ENCODE measurements around the gene PDE6G.

Gene PDE6G

GRCh38 chr17:81652906-81653771 lies 3.2 kb downstream of the PDE6G start:
- TF ChIP-seq SIN3A (IDR thresholded peaks at IDR 0.05; ENCODE audit: borderline replicate concordance, insufficient read depth, low read length) (no peak), REST (IDR thresholded peaks at IDR 0.05; ENCODE audit: insufficient read depth in 1 of 2, low read depth in 2 of 2, low read length in 2 of 2) (no peak), FOXP2 (optimal IDR thresholded peaks at IDR 0.05; ENCODE audit: borderline replicate concordance, extremely low read depth, extremely low read length, insufficient read depth) (no peak)

GRCh38 chr17:81651692-81652091 lies 4.7 kb downstream of the PDE6G start:
- TF ChIP-seq FOXP2 (optimal IDR thresholded peaks at IDR 0.05; ENCODE audit: borderline replicate concordance, extremely low read depth, extremely low read length, insufficient read depth) (no peak), POLR2AphosphoS5 (IDR thresholded peaks at IDR 0.05; ENCODE audit: low read depth, low read length) (no peak), TAF1 (IDR thresholded peaks at IDR 0.05; ENCODE audit: borderline replicate concordance, insufficient read depth, low read length) (no peak), SIN3A (IDR thresholded peaks at IDR 0.05; ENCODE audit: borderline replicate concordance, insufficient read depth, low read length) (no peak), REST (IDR thresholded peaks at IDR 0.05; ENCODE audit: insufficient read depth in 1 of 2, low read depth in 2 of 2, low read length in 2 of 2) (no peak)

GRCh38 chr17:81650951-81651350 lies 5.4 kb downstream of the PDE6G start:
- TF ChIP-seq TAF1 (IDR thresholded peaks at IDR 0.05; ENCODE audit: borderline replicate concordance, insufficient read depth, low read length) (no peak), FOXP2 (optimal IDR thresholded peaks at IDR 0.05; ENCODE audit: borderline replicate concordance, extremely low read depth, extremely low read length, insufficient read depth) (no peak), POLR2AphosphoS5 (IDR thresholded peaks at IDR 0.05; ENCODE audit: low read depth, low read length) (no peak), REST (IDR thresholded peaks at IDR 0.05; ENCODE audit: insufficient read depth in 1 of 2, low read depth in 2 of 2, low read length in 2 of 2) (no peak), SIN3A (IDR thresholded peaks at IDR 0.05; ENCODE audit: borderline replicate concordance, insufficient read depth, low read length) (no peak)

GRCh38 chr17:81648707-81649085 lies 7.6 kb downstream of the PDE6G start:
- TF ChIP-seq REST (IDR thresholded peaks at IDR 0.05; ENCODE audit: insufficient read depth in 1 of 2, low read depth in 2 of 2, low read length in 2 of 2) (no peak), SIN3A (IDR thresholded peaks at IDR 0.05; ENCODE audit: borderline replicate concordance, insufficient read depth, low read length) (no peak), TAF1 (IDR thresholded peaks at IDR 0.05; ENCODE audit: borderline replicate concordance, insufficient read depth, low read length) (no peak), POLR2AphosphoS5 (IDR thresholded peaks at IDR 0.05; ENCODE audit: low read depth, low read length) (no peak), FOXP2 (optimal IDR thresholded peaks at IDR 0.05; ENCODE audit: borderline replicate concordance, extremely low read depth, extremely low read length, insufficient read depth) (no peak)

Data from PFSK-1 (cell line).